ENCODE results near the gene PRSS38. TPM values are rescaled to one million over a fixed set of nuclear protein-coding genes. Genes with fewer than 3 reads are reported as not detected.

PRSS38 gene
- total RNA-seq, 1 donor from 2014 or later: not detected

GRCh38 chr1:227792216-227793078 is 23.0 kb upstream of the PRSS38 start:
- H3K27ac Mint-ChIP-seq: no peak overlapping the region
- no peaks in the 10 kb centered on the region for H3K9me3 Mint-ChIP-seq
- H3K36me3 Mint-ChIP-seq (ENCODE audit: low read depth): no peaks in the 10 kb centered on the region
- no peak for DNase-seq (ENCODE audit: low spot score)
- no peaks in the 10 kb centered on the region for H3K27me3 Mint-ChIP-seq (ENCODE audit: insufficient read depth)
- H3K4me3 Mint-ChIP-seq: no peak overlapping the region
- H3K4me1 Mint-ChIP-seq (ENCODE audit: low read depth): peaks cover 3% of the 10 kb centered on the region
- intact Hi-C loops (cut with micrococcal nuclease): no loop called here

GRCh38 chr1:227793079-227793947 is 22.2 kb upstream of the PRSS38 start:
- Mint-ChIP-seq H3K4me3 (no peak overlapping the region), H3K27me3 (ENCODE audit: insufficient read depth) (peaks cover 4% of the 10 kb centered on the region), H3K4me1 (ENCODE audit: low read depth) (no peaks in the 10 kb centered on the region), H3K36me3 (ENCODE audit: low read depth) (no peaks in the 10 kb centered on the region), H3K9me3 (no peaks in the 10 kb centered on the region), H3K27ac (no peak overlapping the region)
- intact Hi-C loops (cut with micrococcal nuclease): no loop called here
- DNase-seq (ENCODE audit: low spot score): no peak

GRCh38 chr1:227793948-227794816 is 21.3 kb upstream of the PRSS38 start:
- H3K36me3 Mint-ChIP-seq (ENCODE audit: low read depth): no peaks in the 10 kb centered on the region
- H3K27ac Mint-ChIP-seq: no peak overlapping the region
- H3K4me1 Mint-ChIP-seq (ENCODE audit: low read depth): no peaks in the 10 kb centered on the region
- H3K27me3 Mint-ChIP-seq (ENCODE audit: insufficient read depth): peaks cover 7% of the 10 kb centered on the region
- no peaks in the 10 kb centered on the region for H3K9me3 Mint-ChIP-seq
- intact Hi-C loops (cut with micrococcal nuclease): no loop called here
- no peak for DNase-seq (ENCODE audit: low spot score)
- H3K4me3 Mint-ChIP-seq: no peak overlapping the region

GRCh38 chr1:227794817-227795192 is 20.7 kb upstream of the PRSS38 start:
- Mint-ChIP-seq H3K4me3 (no peak overlapping the region), H3K27me3 (ENCODE audit: insufficient read depth) (peaks cover 10% of the 10 kb centered on the region), H3K4me1 (ENCODE audit: low read depth) (no peaks in the 10 kb centered on the region), H3K9me3 (no peaks in the 10 kb centered on the region), H3K27ac (no peak overlapping the region), H3K36me3 (ENCODE audit: low read depth) (no peaks in the 10 kb centered on the region)
- intact Hi-C loops (cut with micrococcal nuclease): no loop called here
- DNase-seq (ENCODE audit: low spot score): no peak

- DNase-seq (ENCODE audit: low spot score): no peak
- Mint-ChIP-seq H3K4me1 (ENCODE audit: low read depth) (no peaks in the 10 kb centered on the region), H3K9me3 (no peaks in the 10 kb centered on the region), H3K4me3 (no peak overlapping the region), H3K27me3 (ENCODE audit: insufficient read depth) (peaks cover 10% of the 10 kb centered on the region), H3K27ac (no peak overlapping the region), H3K36me3 (ENCODE audit: low read depth) (no peaks in the 10 kb centered on the region)
- intact Hi-C loops (cut with micrococcal nuclease): no loop called here
These were observed 19.7 kb upstream of the PRSS38 start for GRCh38 chr1:227795732-227796131.

GRCh38 chr1:227796359-227796915 is 19.0 kb upstream of the PRSS38 start:
- Mint-ChIP-seq H3K4me1 (ENCODE audit: low read depth) (no peaks in the 10 kb centered on the region), H3K4me3 (no peak overlapping the region), H3K27ac (no peak overlapping the region), H3K27me3 (ENCODE audit: insufficient read depth) (peaks cover 13% of the 10 kb centered on the region), H3K36me3 (ENCODE audit: low read depth) (no peaks in the 10 kb centered on the region), H3K9me3 (no peaks in the 10 kb centered on the region)
- DNase-seq (ENCODE audit: low spot score): no peak
- intact Hi-C loops (cut with micrococcal nuclease): no loop called here

- H3K36me3 Mint-ChIP-seq (ENCODE audit: low read depth): no peaks in the 10 kb centered on the region
- H3K27ac Mint-ChIP-seq: no peak overlapping the region
- DNase-seq (ENCODE audit: low spot score): no peak
- H3K4me1 Mint-ChIP-seq (ENCODE audit: low read depth): no peaks in the 10 kb centered on the region
- no peaks in the 10 kb centered on the region for H3K9me3 Mint-ChIP-seq
- intact Hi-C loops (cut with micrococcal nuclease): no loop called here
- H3K27me3 Mint-ChIP-seq (ENCODE audit: insufficient read depth): peaks cover 18% of the 10 kb centered on the region
- H3K4me3 Mint-ChIP-seq: no peak overlapping the region
These were observed 18.3 kb upstream of the PRSS38 start for GRCh38 chr1:227797144-227797543.

GRCh38 chr1:227797625-227798024 is 17.9 kb upstream of the PRSS38 start:
- H3K9me3 Mint-ChIP-seq: no peaks in the 10 kb centered on the region
- intact Hi-C loops (cut with micrococcal nuclease): no loop called here

GRCh38 chr1:227798078-227798802 is 17.2 kb upstream of the PRSS38 start:
- Mint-ChIP-seq H3K4me1 (ENCODE audit: low read depth) (no peaks in the 10 kb centered on the region), H3K9me3 (no peaks in the 10 kb centered on the region), H3K36me3 (ENCODE audit: low read depth) (no peaks in the 10 kb centered on the region), H3K27me3 (ENCODE audit: insufficient read depth) (peaks cover 21% of the 10 kb centered on the region), H3K4me3 (no peak overlapping the region), H3K27ac (no peak overlapping the region)
- intact Hi-C loops (cut with micrococcal nuclease): no loop called here
- DNase-seq (ENCODE audit: low spot score): no peak

More at GRCh38 chr1:227797625-227798024, 17.9 kb upstream of the PRSS38 start:
- H3K36me3 Mint-ChIP-seq (ENCODE audit: low read depth): no peaks in the 10 kb centered on the region
- peaks cover 21% of the 10 kb centered on the region for H3K27me3 Mint-ChIP-seq (ENCODE audit: insufficient read depth)
- DNase-seq (ENCODE audit: low spot score): no peak
- no peak overlapping the region for H3K27ac Mint-ChIP-seq
- no peak overlapping the region for H3K4me3 Mint-ChIP-seq
- no peaks in the 10 kb centered on the region for H3K4me1 Mint-ChIP-seq (ENCODE audit: low read depth)

- intact Hi-C loops (cut with micrococcal nuclease): no loop called here
- Mint-ChIP-seq H3K4me3 (no peak overlapping the region), H3K9me3 (no peaks in the 10 kb centered on the region), H3K27ac (no peak overlapping the region), H3K36me3 (ENCODE audit: low read depth) (no peaks in the 10 kb centered on the region), H3K4me1 (ENCODE audit: low read depth) (no peaks in the 10 kb centered on the region), H3K27me3 (ENCODE audit: insufficient read depth) (peaks cover 31% of the 10 kb centered on the region)
- no peak for DNase-seq (ENCODE audit: low spot score)
These were observed 15.7 kb upstream of the PRSS38 start for GRCh38 chr1:227799756-227800155.

GRCh38 chr1:227803933-227804332 is 11.5 kb upstream of the PRSS38 start:
- no peak overlapping the region for H3K27ac Mint-ChIP-seq
- intact Hi-C loops (cut with micrococcal nuclease): no loop called here
- peaks cover 26% of the 10 kb centered on the region for H3K27me3 Mint-ChIP-seq (ENCODE audit: insufficient read depth)
- H3K4me3 Mint-ChIP-seq: no peak overlapping the region
- peaks cover 12% of the 10 kb centered on the region for H3K9me3 Mint-ChIP-seq
- no peak for DNase-seq (ENCODE audit: low spot score)
- H3K4me1 Mint-ChIP-seq (ENCODE audit: low read depth): peaks cover 4% of the 10 kb centered on the region
- H3K36me3 Mint-ChIP-seq (ENCODE audit: low read depth): no peaks in the 10 kb centered on the region

All from activated T-helper 1 cell treated with anti-CD3 and anti-CD28 coated beads, Interleukin-12 subunit alpha, Interleukin-12 subunit beta, Interleukin-2, Interleukin-4 antibody, amounts not matched to agents 30 ng/mL and 10 ng/mL and 1 ng/mL, durations not matched to agents 14 hours and 24 hours and 36 hours (primary cell).